A549 (cell line): ENCODE measurements around the gene KLK10.

Experiments
- HEYL ChIP-seq: fragments of 250-450 bp; sonication (Bioruptor Pico); IDR thresholded peaks from 2 replicates; pipeline ENCODE4 v1.8.0; 2021; ENCODE audit warnings: mild to moderate bottlenecking, moderate library complexity
- TF ChIP-seq, protein P1 (sequence below): fragments of >200 bp; sonication (Bioruptor Twin); formaldehyde crosslinking; IDR thresholded peaks from 3 replicates; pipeline ENCODE4 v1.5.1; 2016
- TF ChIP-seq, protein P2 (sequence below): fragments of 450-650 bp; IDR thresholded peaks from 2 replicates; pipeline ENCODE4 v1.6.1; 2014; ENCODE audit warnings: antibody characterized with exemption
- TF ChIP-seq, protein P3 (sequence below): IDR thresholded peaks from 2 replicates; pipeline ENCODE4 v1.6.1; 2012

DNA sequence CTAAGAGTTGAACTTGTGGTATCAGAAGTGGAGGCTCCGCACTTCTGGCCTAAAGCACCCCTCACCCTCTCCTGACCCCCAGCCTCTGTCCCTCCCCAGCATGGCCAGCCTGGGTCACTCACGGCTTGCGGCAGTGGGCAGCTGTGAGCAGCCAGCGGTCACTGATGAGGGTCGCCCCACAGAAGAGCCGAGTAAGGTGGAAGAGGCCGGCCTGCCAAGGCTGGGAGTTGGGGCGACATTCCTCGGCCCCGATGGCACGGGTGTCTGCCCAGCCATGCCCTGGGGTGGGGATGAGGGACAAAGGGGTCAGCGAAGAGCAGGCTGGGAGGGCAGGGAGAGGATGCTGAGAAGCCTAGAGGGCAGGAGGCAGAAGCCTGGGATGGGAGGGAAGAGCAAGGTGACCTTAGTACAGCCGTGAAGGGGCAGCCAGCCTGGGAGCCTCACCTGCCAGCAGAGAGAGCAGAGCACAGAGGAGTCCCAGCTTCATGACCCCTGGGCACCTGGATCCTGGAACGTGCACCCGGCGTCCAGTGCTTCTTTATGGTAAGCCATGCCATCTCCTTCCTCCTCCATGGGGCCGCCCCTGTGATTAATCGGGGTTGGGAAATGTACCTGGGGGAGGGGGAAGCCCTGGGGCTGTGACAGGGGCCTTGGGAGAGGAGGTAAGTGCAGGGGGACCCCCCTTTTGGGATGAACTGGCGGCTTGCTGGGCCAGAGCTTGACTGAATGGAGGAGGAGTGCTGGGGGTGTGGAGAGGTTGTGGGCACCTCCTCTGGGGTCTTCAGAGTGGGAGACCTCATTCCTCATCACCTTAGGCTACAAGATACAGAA lies 10.2 kb downstream of the KLK10 start:
- no peak for TF ChIP-seq HEYL (CRISPR knock-in tag)
- TF ChIP-seq, protein P1, sequence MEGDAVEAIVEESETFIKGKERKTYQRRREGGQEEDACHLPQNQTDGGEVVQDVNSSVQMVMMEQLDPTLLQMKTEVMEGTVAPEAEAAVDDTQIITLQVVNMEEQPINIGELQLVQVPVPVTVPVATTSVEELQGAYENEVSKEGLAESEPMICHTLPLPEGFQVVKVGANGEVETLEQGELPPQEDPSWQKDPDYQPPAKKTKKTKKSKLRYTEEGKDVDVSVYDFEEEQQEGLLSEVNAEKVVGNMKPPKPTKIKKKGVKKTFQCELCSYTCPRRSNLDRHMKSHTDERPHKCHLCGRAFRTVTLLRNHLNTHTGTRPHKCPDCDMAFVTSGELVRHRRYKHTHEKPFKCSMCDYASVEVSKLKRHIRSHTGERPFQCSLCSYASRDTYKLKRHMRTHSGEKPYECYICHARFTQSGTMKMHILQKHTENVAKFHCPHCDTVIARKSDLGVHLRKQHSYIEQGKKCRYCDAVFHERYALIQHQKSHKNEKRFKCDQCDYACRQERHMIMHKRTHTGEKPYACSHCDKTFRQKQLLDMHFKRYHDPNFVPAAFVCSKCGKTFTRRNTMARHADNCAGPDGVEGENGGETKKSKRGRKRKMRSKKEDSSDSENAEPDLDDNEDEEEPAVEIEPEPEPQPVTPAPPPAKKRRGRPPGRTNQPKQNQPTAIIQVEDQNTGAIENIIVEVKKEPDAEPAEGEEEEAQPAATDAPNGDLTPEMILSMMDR: no peak
- TF ChIP-seq, protein P2, sequence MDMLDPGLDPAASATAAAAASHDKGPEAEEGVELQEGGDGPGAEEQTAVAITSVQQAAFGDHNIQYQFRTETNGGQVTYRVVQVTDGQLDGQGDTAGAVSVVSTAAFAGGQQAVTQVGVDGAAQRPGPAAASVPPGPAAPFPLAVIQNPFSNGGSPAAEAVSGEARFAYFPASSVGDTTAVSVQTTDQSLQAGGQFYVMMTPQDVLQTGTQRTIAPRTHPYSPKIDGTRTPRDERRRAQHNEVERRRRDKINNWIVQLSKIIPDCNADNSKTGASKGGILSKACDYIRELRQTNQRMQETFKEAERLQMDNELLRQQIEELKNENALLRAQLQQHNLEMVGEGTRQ: no peak
- TF ChIP-seq, protein P3, sequence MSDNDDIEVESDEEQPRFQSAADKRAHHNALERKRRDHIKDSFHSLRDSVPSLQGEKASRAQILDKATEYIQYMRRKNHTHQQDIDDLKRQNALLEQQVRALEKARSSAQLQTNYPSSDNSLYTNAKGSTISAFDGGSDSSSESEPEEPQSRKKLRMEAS: no peak
